NCI-H1694 treated with DMSO at 0.1 percent for 48 hours (cell line): ENCODE measurements around the gene ITGAV.

Experiments
- DNase-seq: peaks from one replicate; lab custom pipeline; 2025; lab: John Stamatoyannopoulos, UW

ITGAV gene

DNA sequence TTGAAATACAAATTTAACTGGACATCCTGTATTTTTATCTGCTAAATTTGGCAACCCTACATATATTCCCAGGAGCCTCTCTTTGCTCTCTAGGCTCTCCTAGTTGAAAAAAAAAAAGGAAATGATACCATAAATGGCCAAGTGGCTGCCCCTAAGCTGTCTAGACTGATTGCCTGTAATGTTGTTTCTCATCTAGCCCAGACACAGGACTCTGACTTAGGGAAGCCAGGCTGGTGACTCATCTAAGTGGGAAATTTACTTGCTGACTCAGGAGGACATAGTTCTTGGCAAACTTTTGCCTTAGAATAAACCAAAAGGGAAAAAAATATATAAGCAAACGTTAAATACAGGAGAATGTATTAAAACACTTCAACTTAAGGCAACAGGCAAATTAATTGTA, 14.6 kb upstream of the ITGAV start:
- DNase-seq: no peak

DNA sequence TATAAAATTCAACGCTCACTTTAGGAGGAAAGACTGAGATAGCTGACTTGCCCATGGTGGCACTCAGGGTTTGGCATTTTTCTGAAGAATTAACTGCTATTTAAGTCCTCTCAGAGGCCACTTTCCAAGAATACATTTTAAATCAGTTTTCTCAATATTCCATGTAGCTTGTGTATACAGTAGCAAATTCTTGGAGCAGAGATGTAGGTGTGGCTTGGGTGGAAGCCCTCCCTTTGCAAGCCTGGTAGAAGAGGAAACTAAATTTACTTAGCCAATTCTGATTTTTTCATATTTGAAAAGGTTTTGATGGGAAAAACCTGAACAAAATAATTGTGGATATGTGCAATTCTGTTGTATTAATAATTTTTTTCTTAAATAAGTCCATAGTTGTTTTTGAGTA, 14.0 kb upstream of the ITGAV start:
- no peak for DNase-seq

DNA sequence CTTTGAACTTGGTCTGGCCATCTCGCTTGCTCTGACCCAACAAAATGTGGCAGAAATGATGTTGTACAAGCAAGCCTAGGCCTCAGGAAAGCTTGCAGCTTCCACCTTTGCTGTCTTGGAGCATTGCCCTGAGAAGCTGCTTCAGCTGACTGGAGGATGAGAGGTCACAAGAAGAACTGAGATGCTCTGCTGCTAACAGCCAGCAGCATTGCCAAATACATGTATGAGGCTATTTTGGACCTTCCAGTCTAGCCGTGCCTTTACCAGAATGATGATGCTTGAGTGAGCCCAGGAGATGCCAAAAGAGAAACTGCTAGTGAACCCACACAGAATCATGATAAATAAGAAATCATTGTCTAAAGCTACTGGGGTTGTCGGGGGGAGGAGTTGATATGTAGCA, 13.2 kb upstream of the ITGAV start:
- DNase-seq: no peak

GRCh38 chr2:186582698-186583097, 7.2 kb upstream of the ITGAV start:
- DNase-seq: no peak

- no peak for DNase-seq
Measured at GRCh38 chr2:186584053-186584452, 5.8 kb upstream of the ITGAV start.

- DNase-seq: no peak
Measured at GRCh38 chr2:186588421-186588820, 1.4 kb upstream of the ITGAV start.

DNA sequence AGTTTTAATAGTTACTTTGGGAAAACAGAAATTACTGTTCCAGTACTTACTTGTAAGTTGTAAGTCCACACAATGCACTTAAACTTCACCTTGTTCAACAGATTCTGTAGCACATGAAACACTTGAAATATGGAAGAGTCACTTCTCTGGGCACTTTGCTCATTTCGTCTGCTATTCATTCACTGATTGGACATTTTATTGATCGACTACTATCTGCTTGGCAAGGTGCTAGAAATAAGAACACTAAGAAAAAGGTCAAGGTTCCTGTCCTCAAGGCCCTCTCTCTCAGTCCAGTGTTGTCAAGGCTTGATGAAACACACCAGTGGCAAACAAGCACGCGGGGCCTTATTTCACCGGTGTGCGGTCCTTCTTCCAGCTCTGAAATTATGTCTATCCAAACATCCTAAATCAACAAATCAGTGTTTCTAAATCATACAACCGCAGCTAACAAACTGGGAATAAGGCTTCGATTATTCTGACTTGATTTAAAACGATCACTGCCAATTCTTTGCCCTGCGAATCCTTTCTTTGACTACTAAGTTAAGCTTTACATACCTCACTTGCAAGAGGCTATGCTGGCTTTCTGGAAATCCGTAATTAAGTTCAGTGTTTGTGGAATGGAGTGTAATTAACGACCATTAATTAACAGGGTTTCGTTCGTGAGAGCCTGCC, 780 bp upstream of the ITGAV start:
- no peak for DNase-seq

GRCh38 chr2:186590350-186590758, 498 bp downstream of the ITGAV start:
- peak; percentile 43 for DNase-seq

GRCh38 chr2:186590759-186591505, 1.1 kb downstream of the ITGAV start:
- DNase-seq: peak; percentile 43

GRCh38 chr2:186591506-186591890, 1.6 kb downstream of the ITGAV start:
- DNase-seq: no peak

GRCh38 chr2:186592137-186592875, 2.5 kb downstream of the ITGAV start:
- DNase-seq: no peak

DNA sequence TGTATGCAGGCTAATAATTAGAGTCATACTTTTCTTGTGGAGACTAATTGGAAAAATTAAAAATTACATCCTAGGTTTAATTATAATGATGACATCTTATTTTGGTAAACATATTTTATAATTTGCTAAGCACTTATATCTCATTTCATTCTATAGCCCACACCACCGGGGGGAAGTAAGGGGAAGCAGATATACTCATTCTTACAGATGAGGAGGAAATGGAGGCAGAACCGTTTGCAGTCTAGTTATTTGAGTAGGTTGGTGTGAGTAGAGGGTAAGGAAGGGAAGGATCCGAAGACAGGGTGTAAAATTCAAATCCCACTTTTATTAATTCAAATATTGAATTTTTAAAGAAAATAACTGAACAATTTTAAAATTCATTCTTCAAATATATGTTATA, 3.7 kb downstream of the ITGAV start:
- DNase-seq: no peak

GRCh38 chr2:186594001-186594722, 4.3 kb downstream of the ITGAV start:
- no peak for DNase-seq

DNA sequence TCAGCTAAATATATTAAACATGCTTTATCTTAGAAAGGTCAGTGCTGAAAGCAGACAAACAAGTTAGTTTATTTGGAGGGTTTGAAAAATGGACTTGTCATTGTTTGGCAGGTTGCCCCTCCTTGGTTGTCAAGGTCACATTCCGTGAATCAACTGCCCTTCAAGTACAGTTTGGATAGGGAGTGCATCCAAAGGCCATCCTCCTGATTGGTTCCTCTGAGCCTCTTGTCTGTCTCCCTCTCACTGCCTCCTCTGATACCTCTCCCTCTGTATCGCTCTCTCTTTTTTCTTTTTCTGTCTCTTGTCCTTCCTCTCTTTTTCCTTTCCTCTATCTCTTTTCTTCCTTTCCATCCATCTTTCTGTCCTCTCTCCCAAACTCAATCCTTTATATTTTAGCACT, 5.4 kb downstream of the ITGAV start:
- no peak for DNase-seq

DNA sequence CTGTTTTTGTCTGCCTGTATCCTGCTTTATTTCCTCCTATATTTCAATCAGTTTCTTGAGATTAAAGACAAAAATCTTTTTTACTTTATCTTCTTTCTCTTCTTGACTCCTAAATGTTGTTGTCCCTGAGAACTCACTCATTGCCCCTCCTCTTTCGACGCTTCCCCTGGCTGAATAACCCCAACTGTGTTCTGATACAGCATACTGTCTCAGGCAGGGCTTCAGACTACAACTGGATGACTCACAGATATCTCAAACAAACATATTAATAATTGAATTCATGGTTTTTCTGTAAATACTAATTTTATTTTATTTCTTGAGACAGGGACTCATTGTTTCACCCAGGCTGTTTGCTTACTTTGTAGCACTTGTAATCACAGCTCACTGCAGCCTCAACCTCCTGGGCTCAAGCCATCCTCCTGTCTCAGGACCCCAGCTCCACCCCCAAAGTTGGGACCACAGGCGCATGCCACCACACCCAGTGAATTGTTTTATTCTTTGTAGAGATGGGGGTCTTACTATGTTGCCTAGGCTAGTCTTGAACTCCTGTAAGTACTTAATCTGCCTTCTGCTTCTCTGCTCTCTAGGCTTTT, 9.4 kb downstream of the ITGAV start:
- DNase-seq: no peak

GRCh38 chr2:186603286-186603685, 13.4 kb downstream of the ITGAV start:
- no peak for DNase-seq

GRCh38 chr2:186605041-186605440, 15.2 kb downstream of the ITGAV start:
- no peak for DNase-seq

GRCh38 chr2:186607660-186608324, 17.9 kb downstream of the ITGAV start:
- DNase-seq: no peak

- no peak for DNase-seq
Measured at GRCh38 chr2:186610785-186611184, 20.9 kb downstream of the ITGAV start.

DNA sequence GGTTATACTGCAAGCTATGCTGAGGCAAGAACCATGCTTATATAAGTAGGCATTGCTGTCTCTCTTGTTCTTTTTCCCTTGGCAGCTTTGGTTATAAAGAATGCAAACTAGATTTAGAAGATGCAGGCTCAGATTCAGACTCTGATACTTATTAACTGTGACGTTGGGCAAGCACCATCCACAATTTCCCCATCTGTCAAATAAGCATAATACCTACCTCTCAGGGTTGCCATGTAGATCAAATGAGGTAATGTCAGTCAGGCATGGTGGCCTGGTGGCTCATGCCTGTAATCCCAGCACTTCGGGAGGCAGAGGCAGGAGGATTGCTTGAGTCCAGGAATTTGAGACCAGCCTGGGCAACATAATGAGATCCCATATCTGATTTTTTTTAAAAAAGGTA, 21.7 kb downstream of the ITGAV start:
- DNase-seq: no peak

DNA sequence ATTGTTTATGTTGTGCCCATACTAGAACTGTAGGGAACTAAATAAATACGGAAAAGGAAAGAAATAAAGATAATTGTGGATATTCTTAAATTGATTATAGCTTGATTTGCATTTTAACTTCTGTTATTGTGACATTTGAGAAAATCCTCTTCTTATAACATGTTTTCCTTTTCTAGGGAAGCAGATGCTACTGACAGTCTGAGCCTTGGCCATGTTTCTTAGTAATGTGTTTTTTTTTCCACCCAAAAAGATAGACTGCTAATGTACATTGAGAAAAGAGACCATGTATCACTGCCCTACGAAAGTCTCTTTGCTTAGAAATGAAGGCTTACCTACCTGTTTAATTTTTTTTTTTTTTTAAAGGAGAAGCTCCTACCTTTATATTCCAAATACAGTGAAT, 22.2 kb downstream of the ITGAV start:
- no peak for DNase-seq
